WTC11 (cell line): ENCODE data around the gene FKBP4. TPM values are rescaled to one million over a fixed set of nuclear protein-coding genes. Genes with fewer than 3 reads are reported as not detected.
A peak's percentile ranks its signal among the peaks of the same experiment; 100 is the strongest.

ENCODE experiments used
- CREM ChIP-seq: sonication (generic); formaldehyde crosslinking; IDR thresholded peaks from 2 replicates; pipeline ENCODE4 v1.8.1; 2022; ENCODE audit warnings: mild to moderate bottlenecking, missing genetic modification reagents, moderate library complexity
- E2F5 ChIP-seq: sonication (generic); formaldehyde crosslinking; IDR thresholded peaks from 2 replicates; pipeline ENCODE4 v1.8.1; 2022; ENCODE audit warnings: mild to moderate bottlenecking, moderate library complexity, missing genetic modification reagents
- FOXJ3 ChIP-seq: sonication (generic); formaldehyde crosslinking; IDR thresholded peaks from 2 replicates; pipeline ENCODE4 v1.9.0; 2021; ENCODE audit warnings: missing genetic modification reagents, mild to moderate bottlenecking, borderline replicate concordance
- FOXK1 ChIP-seq: sonication (generic); formaldehyde crosslinking; IDR thresholded peaks from 2 replicates; pipeline ENCODE4 v1.8.0; 2022; ENCODE audit warnings: mild to moderate bottlenecking, moderate library complexity, missing genetic modification reagents
- FOXP4 ChIP-seq: sonication (generic); formaldehyde crosslinking; IDR thresholded peaks from 2 replicates; pipeline ENCODE4 v1.8.0; 2022; ENCODE audit warnings: mild to moderate bottlenecking, missing genetic modification reagents
- GABPB1 ChIP-seq: sonication (generic); formaldehyde crosslinking; IDR thresholded peaks from 2 replicates; pipeline ENCODE4 v1.8.1; 2023; ENCODE audit warnings: mild to moderate bottlenecking, missing genetic modification reagents
- KAT7 ChIP-seq: sonication (generic); formaldehyde crosslinking; IDR thresholded peaks from 2 replicates; pipeline ENCODE4 v1.8.1; 2023; ENCODE audit warnings: missing genetic modification reagents, mild to moderate bottlenecking, borderline replicate concordance
- MLX ChIP-seq: sonication (generic); formaldehyde crosslinking; IDR thresholded peaks from 2 replicates; pipeline ENCODE4 v1.8.1; 2023; ENCODE audit warnings: mild to moderate bottlenecking, missing genetic modification reagents, moderate library complexity
- NFE2L1 ChIP-seq: sonication (generic); formaldehyde crosslinking; IDR thresholded peaks from 2 replicates; pipeline ENCODE4 v1.8.1; 2023; ENCODE audit warnings: missing genetic modification reagents
- SMAD4 ChIP-seq: sonication (generic); formaldehyde crosslinking; IDR thresholded peaks from 2 replicates; pipeline ENCODE4 v1.8.0; 2022; ENCODE audit warnings: mild to moderate bottlenecking, missing genetic modification reagents
- SP1 ChIP-seq: sonication (generic); formaldehyde crosslinking; conservative IDR thresholded peaks from 2 replicates; pipeline ENCODE4 v1.8.1; 2022; ENCODE audit warnings: missing genetic modification reagents
- USF1 ChIP-seq: sonication (generic); formaldehyde crosslinking; IDR thresholded peaks from 2 replicates; pipeline ENCODE4 v1.8.0; 2022; ENCODE audit warnings: mild to moderate bottlenecking, missing genetic modification reagents
- ZBTB21 ChIP-seq: sonication (generic); formaldehyde crosslinking; IDR thresholded peaks from 2 replicates; pipeline ENCODE4 v1.8.1; 2023; ENCODE audit warnings: mild to moderate bottlenecking, missing genetic modification reagents, borderline replicate concordance
- ZNF317 ChIP-seq: sonication (generic); formaldehyde crosslinking; IDR thresholded peaks from 2 replicates; pipeline ENCODE4 v1.8.1; 2023; ENCODE audit warnings: low read depth, mild to moderate bottlenecking, moderate library complexity, missing genetic modification reagents, borderline replicate concordance
- total RNA-seq: library from RNA; stranded (reverse); gene quantifications from 3 replicates; pipeline ENCODE4 v1.2.3, GENCODE V29; 2021
- TF ChIP-seq, protein P1 (sequence below): sonication (generic); formaldehyde crosslinking; IDR thresholded peaks from 2 replicates; pipeline ENCODE4 v1.8.0; 2023; ENCODE audit warnings: missing genetic modification reagents, mild to moderate bottlenecking, borderline replicate concordance
- TF ChIP-seq, protein P2 (sequence below): sonication (generic); formaldehyde crosslinking; IDR thresholded peaks from 2 replicates; pipeline ENCODE4 v1.8.1; 2023; ENCODE audit warnings: mild to moderate bottlenecking, moderate library complexity, missing genetic modification reagents
- TF ChIP-seq, protein P3 (sequence below): sonication (generic); formaldehyde crosslinking; IDR thresholded peaks from 2 replicates; pipeline ENCODE4 v1.8.1; 2023; ENCODE audit warnings: mild to moderate bottlenecking, missing genetic modification reagents
- TF ChIP-seq, protein P4 (sequence below): sonication (generic); formaldehyde crosslinking; IDR thresholded peaks from 2 replicates; pipeline ENCODE4 v1.8.0; 2023; ENCODE audit warnings: mild to moderate bottlenecking, missing genetic modification reagents
- TF ChIP-seq, protein P5 (sequence below): sonication (generic); formaldehyde crosslinking; IDR thresholded peaks from 2 replicates; pipeline ENCODE4 v1.8.1; 2023; ENCODE audit warnings: mild to moderate bottlenecking, missing genetic modification reagents, moderate library complexity

Gene FKBP4
- total RNA-seq, 1 experiment from 2014 or later, result 257 TPM

- peak; percentile 93 for TF ChIP-seq FOXP4 (CRISPR knock-in tag)
- peak; percentile 95 for TF ChIP-seq FOXK1 (CRISPR knock-in tag)
- 0 out of 2 replicates have a peak, but pooled peaks have one; percentile 11 for TF ChIP-seq ZNF317
- TF ChIP-seq KAT7 (CRISPR knock-in tag), result peak; percentile 80; the same call in 1 of the 2 replicates
- TF ChIP-seq, protein P1, sequence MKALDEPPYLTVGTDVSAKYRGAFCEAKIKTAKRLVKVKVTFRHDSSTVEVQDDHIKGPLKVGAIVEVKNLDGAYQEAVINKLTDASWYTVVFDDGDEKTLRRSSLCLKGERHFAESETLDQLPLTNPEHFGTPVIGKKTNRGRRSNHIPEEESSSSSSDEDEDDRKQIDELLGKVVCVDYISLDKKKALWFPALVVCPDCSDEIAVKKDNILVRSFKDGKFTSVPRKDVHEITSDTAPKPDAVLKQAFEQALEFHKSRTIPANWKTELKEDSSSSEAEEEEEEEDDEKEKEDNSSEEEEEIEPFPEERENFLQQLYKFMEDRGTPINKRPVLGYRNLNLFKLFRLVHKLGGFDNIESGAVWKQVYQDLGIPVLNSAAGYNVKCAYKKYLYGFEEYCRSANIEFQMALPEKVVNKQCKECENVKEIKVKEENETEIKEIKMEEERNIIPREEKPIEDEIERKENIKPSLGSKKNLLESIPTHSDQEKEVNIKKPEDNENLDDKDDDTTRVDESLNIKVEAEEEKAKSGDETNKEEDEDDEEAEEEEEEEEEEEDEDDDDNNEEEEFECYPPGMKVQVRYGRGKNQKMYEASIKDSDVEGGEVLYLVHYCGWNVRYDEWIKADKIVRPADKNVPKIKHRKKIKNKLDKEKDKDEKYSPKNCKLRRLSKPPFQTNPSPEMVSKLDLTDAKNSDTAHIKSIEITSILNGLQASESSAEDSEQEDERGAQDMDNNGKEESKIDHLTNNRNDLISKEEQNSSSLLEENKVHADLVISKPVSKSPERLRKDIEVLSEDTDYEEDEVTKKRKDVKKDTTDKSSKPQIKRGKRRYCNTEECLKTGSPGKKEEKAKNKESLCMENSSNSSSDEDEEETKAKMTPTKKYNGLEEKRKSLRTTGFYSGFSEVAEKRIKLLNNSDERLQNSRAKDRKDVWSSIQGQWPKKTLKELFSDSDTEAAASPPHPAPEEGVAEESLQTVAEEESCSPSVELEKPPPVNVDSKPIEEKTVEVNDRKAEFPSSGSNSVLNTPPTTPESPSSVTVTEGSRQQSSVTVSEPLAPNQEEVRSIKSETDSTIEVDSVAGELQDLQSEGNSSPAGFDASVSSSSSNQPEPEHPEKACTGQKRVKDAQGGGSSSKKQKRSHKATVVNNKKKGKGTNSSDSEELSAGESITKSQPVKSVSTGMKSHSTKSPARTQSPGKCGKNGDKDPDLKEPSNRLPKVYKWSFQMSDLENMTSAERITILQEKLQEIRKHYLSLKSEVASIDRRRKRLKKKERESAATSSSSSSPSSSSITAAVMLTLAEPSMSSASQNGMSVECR (CRISPR knock-in tag), result peak; percentile 92; the same call in 1 of the 2 replicates
- 0 out of 2 replicates have a peak, but pooled peaks have one; percentile 45 for TF ChIP-seq SMAD4 (CRISPR knock-in tag)
- TF ChIP-seq NFE2L1 (CRISPR knock-in tag), result peak; percentile 22; the same call in 1 of the 2 replicates
- TF ChIP-seq CREM (CRISPR knock-in tag), result peak; percentile 86
- TF ChIP-seq USF1 (CRISPR knock-in tag), result peak; percentile 92
- no peak for TF ChIP-seq MLX (CRISPR knock-in tag)
- TF ChIP-seq FOXJ3 (CRISPR knock-in tag), result 0 out of 2 replicates have a peak, but pooled peaks have one; percentile 27
- TF ChIP-seq, protein P2, sequence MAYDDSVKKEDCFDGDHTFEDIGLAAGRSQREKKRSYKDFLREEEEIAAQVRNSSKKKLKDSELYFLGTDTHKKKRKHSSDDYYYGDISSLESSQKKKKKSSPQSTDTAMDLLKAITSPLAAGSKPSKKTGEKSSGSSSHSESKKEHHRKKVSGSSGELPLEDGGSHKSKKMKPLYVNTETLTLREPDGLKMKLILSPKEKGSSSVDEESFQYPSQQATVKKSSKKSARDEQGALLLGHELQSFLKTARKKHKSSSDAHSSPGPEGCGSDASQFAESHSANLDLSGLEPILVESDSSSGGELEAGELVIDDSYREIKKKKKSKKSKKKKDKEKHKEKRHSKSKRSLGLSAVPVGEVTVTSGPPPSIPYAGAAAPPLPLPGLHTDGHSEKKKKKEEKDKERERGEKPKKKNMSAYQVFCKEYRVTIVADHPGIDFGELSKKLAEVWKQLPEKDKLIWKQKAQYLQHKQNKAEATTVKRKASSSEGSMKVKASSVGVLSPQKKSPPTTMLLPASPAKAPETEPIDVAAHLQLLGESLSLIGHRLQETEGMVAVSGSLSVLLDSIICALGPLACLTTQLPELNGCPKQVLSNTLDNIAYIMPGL (CRISPR knock-in tag), result 0 out of 2 replicates have a peak, but pooled peaks have one; percentile 41
- TF ChIP-seq, protein P3, sequence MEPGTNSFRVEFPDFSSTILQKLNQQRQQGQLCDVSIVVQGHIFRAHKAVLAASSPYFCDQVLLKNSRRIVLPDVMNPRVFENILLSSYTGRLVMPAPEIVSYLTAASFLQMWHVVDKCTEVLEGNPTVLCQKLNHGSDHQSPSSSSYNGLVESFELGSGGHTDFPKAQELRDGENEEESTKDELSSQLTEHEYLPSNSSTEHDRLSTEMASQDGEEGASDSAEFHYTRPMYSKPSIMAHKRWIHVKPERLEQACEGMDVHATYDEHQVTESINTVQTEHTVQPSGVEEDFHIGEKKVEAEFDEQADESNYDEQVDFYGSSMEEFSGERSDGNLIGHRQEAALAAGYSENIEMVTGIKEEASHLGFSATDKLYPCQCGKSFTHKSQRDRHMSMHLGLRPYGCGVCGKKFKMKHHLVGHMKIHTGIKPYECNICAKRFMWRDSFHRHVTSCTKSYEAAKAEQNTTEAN, result no peak
- peak; percentile 76; the same call in 1 of the 2 replicates for TF ChIP-seq E2F5 (CRISPR knock-in tag)
- TF ChIP-seq GABPB1, result peak; percentile 82
- TF ChIP-seq SP1 (CRISPR knock-in tag), result peak; percentile 65; the same call in 1 of the 2 replicates
- TF ChIP-seq, protein P4, sequence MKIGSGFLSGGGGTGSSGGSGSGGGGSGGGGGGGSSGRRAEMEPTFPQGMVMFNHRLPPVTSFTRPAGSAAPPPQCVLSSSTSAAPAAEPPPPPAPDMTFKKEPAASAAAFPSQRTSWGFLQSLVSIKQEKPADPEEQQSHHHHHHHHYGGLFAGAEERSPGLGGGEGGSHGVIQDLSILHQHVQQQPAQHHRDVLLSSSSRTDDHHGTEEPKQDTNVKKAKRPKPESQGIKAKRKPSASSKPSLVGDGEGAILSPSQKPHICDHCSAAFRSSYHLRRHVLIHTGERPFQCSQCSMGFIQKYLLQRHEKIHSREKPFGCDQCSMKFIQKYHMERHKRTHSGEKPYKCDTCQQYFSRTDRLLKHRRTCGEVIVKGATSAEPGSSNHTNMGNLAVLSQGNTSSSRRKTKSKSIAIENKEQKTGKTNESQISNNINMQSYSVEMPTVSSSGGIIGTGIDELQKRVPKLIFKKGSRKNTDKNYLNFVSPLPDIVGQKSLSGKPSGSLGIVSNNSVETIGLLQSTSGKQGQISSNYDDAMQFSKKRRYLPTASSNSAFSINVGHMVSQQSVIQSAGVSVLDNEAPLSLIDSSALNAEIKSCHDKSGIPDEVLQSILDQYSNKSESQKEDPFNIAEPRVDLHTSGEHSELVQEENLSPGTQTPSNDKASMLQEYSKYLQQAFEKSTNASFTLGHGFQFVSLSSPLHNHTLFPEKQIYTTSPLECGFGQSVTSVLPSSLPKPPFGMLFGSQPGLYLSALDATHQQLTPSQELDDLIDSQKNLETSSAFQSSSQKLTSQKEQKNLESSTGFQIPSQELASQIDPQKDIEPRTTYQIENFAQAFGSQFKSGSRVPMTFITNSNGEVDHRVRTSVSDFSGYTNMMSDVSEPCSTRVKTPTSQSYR (CRISPR knock-in tag), result no peak
- TF ChIP-seq, protein P5, sequence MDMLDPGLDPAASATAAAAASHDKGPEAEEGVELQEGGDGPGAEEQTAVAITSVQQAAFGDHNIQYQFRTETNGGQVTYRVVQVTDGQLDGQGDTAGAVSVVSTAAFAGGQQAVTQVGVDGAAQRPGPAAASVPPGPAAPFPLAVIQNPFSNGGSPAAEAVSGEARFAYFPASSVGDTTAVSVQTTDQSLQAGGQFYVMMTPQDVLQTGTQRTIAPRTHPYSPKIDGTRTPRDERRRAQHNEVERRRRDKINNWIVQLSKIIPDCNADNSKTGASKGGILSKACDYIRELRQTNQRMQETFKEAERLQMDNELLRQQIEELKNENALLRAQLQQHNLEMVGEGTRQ (CRISPR knock-in tag), result peak; percentile 92
- peak; percentile 88; the same call in 1 of the 2 replicates for TF ChIP-seq ZBTB21 (CRISPR knock-in tag)
- TF ChIP-seq, all 79 proteins: peak for 31
Measured at GRCh38 chr12:2812290-2813213, 17.8 kb downstream of the FKBP4 start, which contains the start of gene ITFG2 (continued).
